ENCODE measurements around the gene KIF24.
"Not testable (repeated sequence)": the region's sequence is repeated elsewhere in the genome, so short reads cannot be mapped to it uniquely, and the experiment has no call there.

KIF24 gene

GRCh38 chr9:34331196-34331595 is 2.1 kb upstream of the KIF24 start:
- no peak overlapping the region for H3K27ac ChIP-seq
- no peak overlapping the region for H3K9ac ChIP-seq
- H3K27me3 ChIP-seq: no peaks in the 10 kb centered on the region
- 0 out of 2 replicates have a peak, but pooled peaks cover 6% of the 10 kb centered on the region for H4K20me1 ChIP-seq
- H3K4me3 ChIP-seq: no peak overlapping the region
- H3K4me2 ChIP-seq: no peak overlapping the region; the same call in 1 of the 2 replicates
- no peaks in the 10 kb centered on the region for H3K9me3 ChIP-seq
- no peak for TF ChIP-seq Cebpa-rat (IDR thresholded peaks at IDR 0.05)
- H3K36me3 ChIP-seq: peaks cover 13% of the 10 kb centered on the region; the same call in 1 of the 2 replicates
- peaks cover 54% of the 10 kb centered on the region for H3K4me1 ChIP-seq

GRCh38 chr9:34328500-34328986 is 525 bp downstream of the KIF24 start:
- no peaks in the 10 kb centered on the region for H4K20me1 ChIP-seq
- peak overlapping the region; percentile 74 for H3K4me2 ChIP-seq
- H3K27ac ChIP-seq: peak overlapping the region; percentile 47
- peak overlapping the region; percentile 87 for H3K4me3 ChIP-seq
- H3K9me3 ChIP-seq: no peaks in the 10 kb centered on the region
- no peak for TF ChIP-seq Cebpa-rat (IDR thresholded peaks at IDR 0.05)
- peak overlapping the region; percentile 79 for H3K9ac ChIP-seq
- no peaks in the 10 kb centered on the region for H3K36me3 ChIP-seq
- peaks cover 50% of the 10 kb centered on the region for H3K4me1 ChIP-seq
- no peaks in the 10 kb centered on the region for H3K27me3 ChIP-seq

GRCh38 chr9:34326690-34327089 is 2.4 kb downstream of the KIF24 start:
- TF ChIP-seq Cebpa-rat (IDR thresholded peaks at IDR 0.05): no peak
- Histone ChIP-seq H3K9me3 (no peaks in the 10 kb centered on the region), H3K4me1 (peaks cover 59% of the 10 kb centered on the region), H3K9ac (no peak overlapping the region), H4K20me1 (no peaks in the 10 kb centered on the region), H3K27ac (no peak overlapping the region), H3K4me2 (no peak overlapping the region), H3K4me3 (no peak overlapping the region), H3K36me3 (no peaks in the 10 kb centered on the region), H3K27me3 (no peaks in the 10 kb centered on the region)

GRCh38 chr9:34322899-34323591 is 6.0 kb downstream of the KIF24 start:
- Histone ChIP-seq H3K4me2 (0 out of 2 replicates have a peak overlapping the region, but pooled peaks have one; percentile 9), H3K4me1 (peaks cover 51% of the 10 kb centered on the region), H3K27ac (no peak overlapping the region), H3K36me3 (peaks cover 17% of the 10 kb centered on the region), H3K9ac (no peak overlapping the region), H3K9me3 (no peaks in the 10 kb centered on the region), H3K27me3 (no peaks in the 10 kb centered on the region), H3K4me3 (no peak overlapping the region), H4K20me1 (no peaks in the 10 kb centered on the region)
- TF ChIP-seq Cebpa-rat (IDR thresholded peaks at IDR 0.05): no peak

GRCh38 chr9:34321451-34321850 is 7.6 kb downstream of the KIF24 start:
- Histone ChIP-seq H3K36me3 (peaks cover 19% of the 10 kb centered on the region), H3K4me3 (no peak overlapping the region), H3K4me1 (peaks cover 35% of the 10 kb centered on the region), H3K4me2 (no peak overlapping the region), H3K9me3 (no peaks in the 10 kb centered on the region), H4K20me1 (no peaks in the 10 kb centered on the region), H3K27ac (no peak overlapping the region), H3K27me3 (no peaks in the 10 kb centered on the region), H3K9ac (no peak overlapping the region)
- TF ChIP-seq Cebpa-rat (IDR thresholded peaks at IDR 0.05): no peak

- Histone ChIP-seq H3K27me3 (no peaks in the 10 kb centered on the region), H3K4me1 (peaks cover 26% of the 10 kb centered on the region), H4K20me1 (no peaks in the 10 kb centered on the region), H3K9ac (no peak overlapping the region), H3K4me3 (no peak overlapping the region), H3K4me2 (no peak overlapping the region), H3K27ac (no peak overlapping the region), H3K9me3 (peaks cover 6% of the 10 kb centered on the region; the same call in 1 of the 2 replicates), H3K36me3 (peaks cover 19% of the 10 kb centered on the region)
- TF ChIP-seq Cebpa-rat (IDR thresholded peaks at IDR 0.05): no peak
Observed at GRCh38 chr9:34318163-34318790, 10.8 kb downstream of the KIF24 start.

GRCh38 chr9:34317436-34317835 is 11.6 kb downstream of the KIF24 start:
- H3K4me2 ChIP-seq: no peak overlapping the region
- no peaks in the 10 kb centered on the region for H4K20me1 ChIP-seq
- no peaks in the 10 kb centered on the region for H3K27me3 ChIP-seq
- peaks cover 6% of the 10 kb centered on the region; the same call in 1 of the 2 replicates for H3K9me3 ChIP-seq
- H3K4me1 ChIP-seq: peaks cover 18% of the 10 kb centered on the region
- H3K36me3 ChIP-seq: peaks cover 19% of the 10 kb centered on the region
- no peak overlapping the region for H3K9ac ChIP-seq
- TF ChIP-seq Cebpa-rat (IDR thresholded peaks at IDR 0.05): no peak
- no peak overlapping the region for H3K27ac ChIP-seq
- no peak overlapping the region for H3K4me3 ChIP-seq

GRCh38 chr9:34311499-34312185 is 17.4 kb downstream of the KIF24 start:
- Histone ChIP-seq H3K9ac (no peak overlapping the region), H3K4me1 (no peaks in the 10 kb centered on the region), H3K27ac (no peak overlapping the region), H3K27me3 (no peaks in the 10 kb centered on the region), H3K4me3 (no peak overlapping the region), H3K9me3 (peaks cover 6% of the 10 kb centered on the region; the same call in 1 of the 2 replicates), H3K4me2 (no peak overlapping the region), H4K20me1 (no peaks in the 10 kb centered on the region), H3K36me3 (peaks cover 6% of the 10 kb centered on the region)
- no peak for TF ChIP-seq Cebpa-rat (IDR thresholded peaks at IDR 0.05)

GRCh38 chr9:34310215-34310614 is 18.9 kb downstream of the KIF24 start:
- no peak for TF ChIP-seq Cebpa-rat (IDR thresholded peaks at IDR 0.05)
- Histone ChIP-seq H3K9ac (no peak overlapping the region), H3K4me3 (no peak overlapping the region)

GRCh38 chr9:34308316-34308715 is 20.8 kb downstream of the KIF24 start:
- not testable (repeated sequence) for H3K4me2 ChIP-seq, H3K27me3 ChIP-seq, H4K20me1 ChIP-seq, H3K9ac ChIP-seq, H3K27ac ChIP-seq, H3K4me1 ChIP-seq, H3K9me3 ChIP-seq, H3K4me3 ChIP-seq
- peaks cover 16% of the 10 kb centered on the region for H3K36me3 ChIP-seq

More at GRCh38 chr9:34310215-34310614, 18.9 kb downstream of the KIF24 start:
- Histone ChIP-seq H4K20me1 (no peaks in the 10 kb centered on the region), H3K27ac (no peak overlapping the region), H3K9me3 (peaks cover 6% of the 10 kb centered on the region; the same call in 1 of the 2 replicates), H3K4me1 (no peaks in the 10 kb centered on the region), H3K4me2 (no peak overlapping the region), H3K27me3 (no peaks in the 10 kb centered on the region), H3K36me3 (peaks cover 15% of the 10 kb centered on the region)

GRCh38 chr9:34301064-34301463 is 28.0 kb downstream of the KIF24 start:
- not testable (repeated sequence) for H3K4me3 ChIP-seq, H3K4me1 ChIP-seq, H3K9ac ChIP-seq, H3K27me3 ChIP-seq, H3K9me3 ChIP-seq, H4K20me1 ChIP-seq, H3K4me2 ChIP-seq, H3K27ac ChIP-seq
- peaks cover 10% of the 10 kb centered on the region for H3K36me3 ChIP-seq

Data from BLaER1 (cell line).